PC-3 (cell line): ENCODE data around the gene OBSL1.

Experiments used
- CTCF ChIP-seq: fragments of 300-600 bp; sonication (generic); conservative IDR thresholded peaks from 2 replicates; pipeline ENCODE4 v1.5.1; 2017; ENCODE audit warnings: antibody characterized with exemption, low read depth, mild to moderate bottlenecking, low read length
- EZH2 ChIP-seq: fragments of 300-600 bp; sonication (generic); IDR thresholded peaks from one replicate; pipeline ENCODE4 v1.6.1; 2017; ENCODE audit warnings: antibody characterized with exemption, mild to moderate bottlenecking, low read length; ENCODE audit not compliant: unreplicated experiment
- EZH2phosphoT487 ChIP-seq: fragments of 300-600 bp; sonication (generic); IDR thresholded peaks from 2 replicates; pipeline ENCODE4 v1.6.1; 2018; ENCODE audit warnings: mild to moderate bottlenecking, antibody characterized with exemption, low read length, borderline replicate concordance

- no peak for TF ChIP-seq CTCF
- no peak for TF ChIP-seq EZH2
- TF ChIP-seq EZH2phosphoT487: no peak
Measured at GRCh38 chr2:219553463-219553963, 17.8 kb downstream of the OBSL1 start.
